GM12878 (cell line): ENCODE measurements around the gene BMF. TPM values are rescaled to one million over a fixed set of nuclear protein-coding genes. Genes with fewer than 3 reads are reported as not detected.

Source experiments
- ATAC-seq: fragments of 200-7000 bp; cut with Tn5 transposase; 3 replicates; pipeline ENCODE4 v1.9.1; 2020; ENCODE audit warnings: mild to moderate bottlenecking, moderate library complexity
- BruUV-seq: library from RNA; stranded (reverse); fragments of 400-500 nt; replicated peaks from 2 replicates; lab custom pipeline; 2021; lab: Mats Ljungman, UMichigan
- CTCF ChIA-PET: fragments of 300-600 bp; sonication (Branson Sonifier 250); formaldehyde crosslinking; extraction: SDS; loops from one replicate; lab custom pipeline; 2021; ENCODE audit warnings: inconsistent platforms; lab: Yijun Ruan, JAX
- POLR2A ChIA-PET: fragments of 350-600 bp; formaldehyde crosslinking; extraction: SDS; loops from one replicate; lab custom pipeline; 2021; ENCODE audit warnings: inconsistent platforms; lab: Charles Lee
- RAD21 ChIA-PET: fragments of 300-600 bp; sonication (Branson Sonifier 250); formaldehyde crosslinking; loops from one replicate; lab custom pipeline; 2023; ENCODE audit warnings: antibody characterized with exemption; ENCODE audit not compliant: unreplicated experiment; lab: Charles Lee
- SMC1A ChIA-PET: fragments of 300-600 bp; sonication (Branson Sonifier 250); formaldehyde crosslinking; loops from one replicate; lab custom pipeline; 2023; ENCODE audit not compliant: unreplicated experiment, uncharacterized antibody; lab: Charles Lee
- DNase-seq: peaks from one replicate; pipeline ENCODE4 v3.0.0-alpha.2; 2011; ENCODE audit warnings: low read depth, low spot score
- FAIRE-seq: peaks from 3 replicates; lab custom pipeline; 2011; peaks lifted over from hg19 to GRCh38; lab: Jason Lieb, UNC
- H2AFZ ChIP-seq: 2 replicates; pipeline ENCODE4 v1.6.0; 2011; ENCODE audit warnings: low read depth, low read length, control low read depth; ENCODE audit not compliant: control insufficient read depth
- H3K27ac ChIP-seq: 2 replicates; pipeline ENCODE4 v1.5.1; 2011; ENCODE audit warnings: control low read depth; ENCODE audit not compliant: control insufficient read depth, insufficient read depth
- H3K27me3 ChIP-seq, 2 experiments: replicated peaks in 1 of 2; 2 replicates each; pipeline versions ENCODE4 v1.6.0 to v1.6.1; 2011; ENCODE audit warnings: low read length in 1 of 2; ENCODE audit not compliant: control insufficient read depth in 2 of 2, insufficient read depth in 2 of 2
- H3K36me3 ChIP-seq, 2 experiments: 2 replicates each; pipeline ENCODE4 v1.5.1; 2011; ENCODE audit warnings: low read length in 1 of 2; ENCODE audit not compliant: control insufficient read depth in 2 of 2, insufficient read depth in 2 of 2
- H3K4me1 ChIP-seq: 2 replicates; pipeline ENCODE4 v1.6.1; 2011; ENCODE audit warnings: mild to moderate bottlenecking, low read length, moderate library complexity, mixed read lengths; ENCODE audit not compliant: control insufficient read depth, insufficient read depth
- H3K4me2 ChIP-seq: 2 replicates; pipeline ENCODE4 v1.6.0; 2011; ENCODE audit warnings: control low read depth; ENCODE audit not compliant: control insufficient read depth, insufficient read depth
- H3K4me3 ChIP-seq: fragments of 200-600 bp; sonication (generic); 2 replicates; pipeline ENCODE4 v1.5.1; 2016
- H3K79me2 ChIP-seq: 2 replicates; pipeline ENCODE4 v1.6.0; 2011; ENCODE audit warnings: low read length; ENCODE audit not compliant: control insufficient read depth, insufficient read depth
- H3K9ac ChIP-seq: 2 replicates; pipeline ENCODE4 v1.8.0; 2011; ENCODE audit warnings: low read length, control low read depth, mixed read lengths; ENCODE audit not compliant: control insufficient read depth, insufficient read depth
- H3K9me3 ChIP-seq: replicated peaks from 3 replicates; pipeline ENCODE4 v1.5.1; 2011; ENCODE audit warnings: mild to moderate bottlenecking, low read length; ENCODE audit not compliant: control insufficient read depth, insufficient read depth
- H4K20me1 ChIP-seq: 2 replicates; pipeline ENCODE4 v1.6.0; 2011; ENCODE audit not compliant: control insufficient read depth, insufficient read depth
- EED ChIP-seq: sonication (generic); IDR thresholded peaks from 2 replicates; pipeline ENCODE4 v1.6.1; 2016; ENCODE audit warnings: antibody characterized with exemption, low read depth
- HCFC1 ChIP-seq: fragments of 150-350 bp; IDR thresholded peaks from 2 replicates; pipeline ENCODE4 v1.6.1; 2014; ENCODE audit warnings: low read length
- PAX5 ChIP-seq: IDR thresholded peaks from 2 replicates; pipeline ENCODE4 v1.6.1; 2011; ENCODE audit warnings: low read depth, low read length, borderline replicate concordance
- POLR2AphosphoS5 ChIP-seq: IDR thresholded peaks from 2 replicates; pipeline ENCODE4 v1.6.1; 2011; ENCODE audit warnings: mild to moderate bottlenecking, low read length, inconsistent platforms
- TCF3 ChIP-seq: IDR thresholded peaks from 2 replicates; pipeline ENCODE4 v1.6.1; 2012; ENCODE audit warnings: low read depth, mild to moderate bottlenecking, low read length, borderline replicate concordance; ENCODE audit not compliant: insufficient read depth
- YY1 ChIP-seq: IDR thresholded peaks from 2 replicates; pipeline ENCODE4 v1.6.1; 2011; ENCODE audit warnings: low read depth, mild to moderate bottlenecking, low read length
- WGBS: methylation state at CpG from one replicate; pipeline ENCODE4 v1.1.6; 2016; ENCODE audit warnings: low lambda C conversion rate; ENCODE audit not compliant: insufficient replicate concordance, insufficient coverage; ENCODE audit errors: missing lambda C conversion rate; 5-methylcytosine and 5-hydroxymethylcytosine counted together
- in situ Hi-C: fragments of 300-500 bp; cut with MboI; formaldehyde crosslinking; loops from 9 replicates; pipeline ENCODE4 v1.14.3; 2018; ENCODE audit warnings: mixed read lengths
- intact Hi-C: fragments of 100-400 bp; cut with micrococcal nuclease; formaldehyde crosslinking; loops from one replicate; pipeline ENCODE4 v1.14.2; 2022; ENCODE audit not compliant: unreplicated experiment
- polyA plus RNA-seq, 11 experiments: library from polyadenylated mRNA; depleted of rRNA in 4 of 11; unstranded in 6 of 11; stranded (reverse) in 5 of 11; fragments of >200 nt; fragmentation: Nextera tagmentation in 4 of 11; fragmentation: Illumina TruSeq in 1 of 11; extraction: Ambion mirVana in 4 of 11; extraction: Trizol in 1 of 11; gene quantifications; 1 replicate in 1 of 11; 2 replicates in 10 of 11; pipeline versions ENCODE4 v1.2.1 to v1.2.3, GENCODE V29; 2011 to 2016; ENCODE audit warnings: inconsistent platforms in 2 of 11, missing spikeins in 2 of 11, low read depth in 1 of 11
- total RNA-seq, 4 experiments: library from RNA; depleted of rRNA in 3 of 4; stranded (reverse); fragments of >200 nt in 3 of 4; fragmentation: Illumina TruSeq in 1 of 4; extraction: Trizol in 1 of 4; gene quantifications; 2 replicates each; pipeline versions ENCODE4 v1.2.1 to v1.2.3, GENCODE V29; 2013 to 2021

The BMF gene
- total and polyA plus RNA-seq, 10 of the 15 experiments (the other 5 are each of a cell fraction or from before 2014, with no cell fraction given) = 0.82 to 34.9 (median 16.9) TPM

DNA sequence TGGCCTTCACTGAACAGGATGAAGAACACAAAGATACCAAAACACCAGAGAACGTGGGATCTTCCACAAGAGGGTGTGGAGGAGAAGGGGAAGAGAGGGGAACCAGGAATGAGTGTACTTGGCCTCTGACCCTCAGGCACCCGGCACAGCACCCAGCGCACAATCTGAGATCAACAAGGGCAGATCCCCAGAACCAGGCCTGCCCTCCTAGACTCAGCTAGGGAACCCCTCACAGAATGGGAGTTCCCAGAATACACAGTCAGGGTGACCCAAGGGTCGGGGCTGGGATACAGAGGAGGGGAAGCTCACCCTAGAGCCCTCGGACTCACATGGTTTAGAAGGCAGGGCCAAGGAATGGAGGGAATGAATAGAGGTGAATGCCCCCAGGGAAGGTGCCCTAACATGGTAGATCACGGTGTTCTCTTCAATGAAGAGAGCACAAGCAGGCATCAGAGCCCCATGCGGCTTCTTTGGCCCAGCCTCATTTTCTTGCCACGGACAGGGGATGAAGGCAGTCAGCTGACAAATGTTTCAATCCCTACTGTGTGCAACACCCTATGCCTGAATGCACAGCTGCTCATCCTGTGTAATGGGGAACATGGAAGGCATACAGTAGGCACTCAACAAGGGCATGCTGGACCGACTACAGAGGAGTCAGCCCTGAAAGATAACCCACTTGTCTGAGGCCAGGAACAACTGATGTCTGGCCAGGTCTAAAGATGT, 13.1 kb downstream of the BMF start:
- Histone ChIP-seq H3K4me2 (peak overlapping the region; percentile 77), H3K27me3 (no peaks in the 10 kb centered on the region), H4K20me1 (no peaks in the 10 kb centered on the region), H3K4me3 (peak overlapping the region; percentile 30; the same call in 1 of the 2 replicates), H2AFZ (no peak overlapping the region), H3K9me3 (no peaks in the 10 kb centered on the region), H3K36me3 (peaks cover 7 to 13% of the 10 kb centered on the region in 2 experiments), H3K79me2 (peaks cover 54% of the 10 kb centered on the region), H3K27ac (peak overlapping the region; percentile 100), H3K9ac (peak overlapping the region; percentile 56), H3K4me1 (peaks cover 77% of the 10 kb centered on the region)
- 50% methylated on average over 9 of the region's 9 CpGs for WGBS
- TF ChIP-seq YY1 (0 out of 2 replicates have a peak, but pooled peaks have one; percentile 12), POLR2AphosphoS5 (peak; percentile 48; the same call in 1 of the 2 replicates), PAX5 (0 out of 2 replicates have a peak, but pooled peaks have one; percentile 10), HCFC1 (no peak), EED (peak; percentile 11; the same call in 1 of the 2 replicates), TCF3 (0 out of 2 replicates have a peak, but pooled peaks have one; percentile 36)
- ATAC-seq (no peak; the same call in 2 of the 3 replicates), DNase-seq (no peak), FAIRE-seq (no peak)
- POLR2A ChIA-PET = interaction anchor here (1.0 to 17.1 kb wide), 10 partner anchors 9 to 68 kb away, joined by 3 to 307 read pairs (median 9); partner anchors contain the start of gene BMF
- in situ Hi-C loops = no loop called here
- CTCF ChIA-PET = interaction anchor here (1.0 to 19.0 kb wide), 7 partner anchors 8 to 122 kb away, joined by 3 to 776 read pairs (median 20); partner anchors contain the start of genes BMF and SRP14
- RAD21 ChIA-PET = interaction anchor here (0.7 to 24.6 kb wide), 10 partner anchors 9 to 310 kb away, joined by 3 to 903 read pairs (median 5); partner anchors contain the start of gene BMF
- intact Hi-C loops = no loop called here
- SMC1A ChIA-PET = interaction anchor here (8.6 to 43.9 kb wide), 5 partner anchors 9 to 65 kb away, joined by 99 to 1082 read pairs (median 981); partner anchors contain the start of genes BMF, BUB1B and SRP14
- no TSS peak for BruUV-seq
